Parathyroid adenoma (tissue), 2 donors: ENCODE measurements around the gene LRBA.

Source experiments
- H2AFZ ChIP-seq: fragments of 300-600 bp; sonication (generic); one replicate; pipeline ENCODE4 v1.7.0; 2017; ENCODE audit warnings: antibody characterized with exemption, mild to moderate bottlenecking
- H3K27ac ChIP-seq: fragments of 300-600 bp; sonication (generic); one replicate; pipeline ENCODE4 v1.7.0; 2017
- H3K27me3 ChIP-seq: fragments of 300-600 bp; sonication (generic); one replicate; pipeline ENCODE4 v1.7.0; 2017; ENCODE audit warnings: low read length; ENCODE audit not compliant: control insufficient read depth, insufficient read depth
- H3K36me3 ChIP-seq: fragments of 300-600 bp; sonication (generic); one replicate; pipeline ENCODE4 v1.7.0; 2017; ENCODE audit warnings: low read length; ENCODE audit not compliant: control insufficient read depth, insufficient read depth
- H3K4me1 ChIP-seq: fragments of 300-600 bp; sonication (generic); one replicate; pipeline ENCODE4 v1.7.0; 2017; ENCODE audit warnings: control low read depth
- H3K4me2 ChIP-seq: fragments of 300-600 bp; sonication (generic); one replicate; pipeline ENCODE4 v1.7.0; 2017; ENCODE audit warnings: low read length
- H3K4me3 ChIP-seq: fragments of 300-600 bp; sonication (generic); one replicate; pipeline ENCODE4 v1.7.0; 2017; ENCODE audit warnings: low read depth, low read length
- H3K79me2 ChIP-seq: fragments of 300-600 bp; sonication (generic); one replicate; pipeline ENCODE4 v1.7.0; 2017; ENCODE audit warnings: control low read depth
- H3K9ac ChIP-seq: fragments of 300-600 bp; sonication (generic); one replicate; pipeline ENCODE4 v1.7.0; 2017; ENCODE audit warnings: mild to moderate bottlenecking
- H3K9me3 ChIP-seq: fragments of 300-600 bp; sonication (generic); one replicate; pipeline ENCODE4 v1.7.0; 2017; ENCODE audit warnings: low read length; ENCODE audit not compliant: control insufficient read depth
- TF ChIP-seq, protein P1 (sequence below): fragments of 300-600 bp; sonication (generic); IDR thresholded peaks from one replicate; pipeline ENCODE4 v1.7.0; 2017; ENCODE audit warnings: antibody characterized with exemption, mild to moderate bottlenecking
- donor health status: primary hyperparathyroidism.

The LRBA gene

DNA sequence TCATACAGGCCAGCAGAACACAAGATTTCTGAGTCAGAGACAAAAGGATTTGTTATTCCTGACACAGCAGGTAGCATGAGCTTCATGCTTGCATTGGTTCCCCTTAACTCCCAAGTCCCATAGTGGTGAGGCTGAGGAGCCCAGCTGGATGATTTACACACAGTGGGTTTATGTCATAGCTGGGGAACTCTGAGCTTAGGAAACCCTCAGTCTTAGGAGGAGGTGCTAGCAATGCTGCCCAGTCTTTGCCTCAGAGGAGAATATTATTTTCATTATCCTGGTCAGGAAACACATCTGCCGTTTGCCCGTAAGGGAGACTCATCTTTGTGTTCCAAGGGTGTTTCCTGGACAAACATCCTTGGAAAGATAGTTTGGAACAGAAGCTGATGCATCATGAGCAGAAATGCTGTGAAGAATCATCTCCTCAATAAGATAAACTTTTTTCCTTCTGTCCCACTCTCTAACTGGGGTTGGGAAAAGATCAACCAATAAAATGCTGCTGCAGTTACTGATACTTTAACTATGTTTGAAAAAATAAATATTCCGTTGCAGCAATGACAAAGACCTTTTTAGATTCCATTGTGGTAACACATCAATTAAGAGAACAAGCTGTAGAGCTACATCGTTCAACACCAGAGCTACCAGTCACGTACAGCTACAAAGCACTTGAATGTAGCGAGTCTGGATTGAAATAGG, 790.0 kb downstream of the LRBA start:
- Histone ChIP-seq H3K36me3 (no peaks in the 10 kb centered on the region), H3K27ac (no peak overlapping the region), H3K9me3 (no peaks in the 10 kb centered on the region), H3K4me3 (no peak overlapping the region), H3K4me2 (no peak overlapping the region), H3K4me1 (no peaks in the 10 kb centered on the region), H3K9ac (no peak overlapping the region), H2AFZ (no peak overlapping the region), H3K27me3 (no peaks in the 10 kb centered on the region), H3K79me2 (no peaks in the 10 kb centered on the region)
- TF ChIP-seq, protein P1, sequence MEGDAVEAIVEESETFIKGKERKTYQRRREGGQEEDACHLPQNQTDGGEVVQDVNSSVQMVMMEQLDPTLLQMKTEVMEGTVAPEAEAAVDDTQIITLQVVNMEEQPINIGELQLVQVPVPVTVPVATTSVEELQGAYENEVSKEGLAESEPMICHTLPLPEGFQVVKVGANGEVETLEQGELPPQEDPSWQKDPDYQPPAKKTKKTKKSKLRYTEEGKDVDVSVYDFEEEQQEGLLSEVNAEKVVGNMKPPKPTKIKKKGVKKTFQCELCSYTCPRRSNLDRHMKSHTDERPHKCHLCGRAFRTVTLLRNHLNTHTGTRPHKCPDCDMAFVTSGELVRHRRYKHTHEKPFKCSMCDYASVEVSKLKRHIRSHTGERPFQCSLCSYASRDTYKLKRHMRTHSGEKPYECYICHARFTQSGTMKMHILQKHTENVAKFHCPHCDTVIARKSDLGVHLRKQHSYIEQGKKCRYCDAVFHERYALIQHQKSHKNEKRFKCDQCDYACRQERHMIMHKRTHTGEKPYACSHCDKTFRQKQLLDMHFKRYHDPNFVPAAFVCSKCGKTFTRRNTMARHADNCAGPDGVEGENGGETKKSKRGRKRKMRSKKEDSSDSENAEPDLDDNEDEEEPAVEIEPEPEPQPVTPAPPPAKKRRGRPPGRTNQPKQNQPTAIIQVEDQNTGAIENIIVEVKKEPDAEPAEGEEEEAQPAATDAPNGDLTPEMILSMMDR, result no peak

DNA sequence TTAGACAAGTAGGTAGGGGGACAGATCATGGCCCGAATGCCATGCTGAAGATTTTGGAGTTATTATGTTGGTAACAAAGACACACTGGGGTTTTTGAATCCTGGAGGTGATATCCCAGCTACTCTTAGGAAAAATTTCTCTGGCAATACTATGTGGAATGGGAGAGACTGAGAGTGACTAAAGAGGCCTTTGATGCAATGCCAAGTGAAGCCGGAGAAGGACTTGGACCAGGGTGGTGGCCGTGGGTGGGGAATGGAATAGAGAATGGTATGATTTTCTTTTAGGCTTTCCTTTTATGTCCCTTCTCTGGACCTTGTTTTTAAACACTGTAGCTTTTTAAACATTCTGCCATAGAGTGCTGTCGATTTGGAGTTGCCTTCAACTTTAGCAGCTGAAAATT, 795.2 kb downstream of the LRBA start:
- no peak overlapping the region for H3K9ac ChIP-seq
- no peaks in the 10 kb centered on the region for H3K27me3 ChIP-seq
- no peak overlapping the region for H3K4me3 ChIP-seq
- H3K27ac ChIP-seq, result no peak overlapping the region
- TF ChIP-seq, protein P1, result no peak
- H3K9me3 ChIP-seq, result no peaks in the 10 kb centered on the region
- H2AFZ ChIP-seq, result no peak overlapping the region
- H3K36me3 ChIP-seq, result no peaks in the 10 kb centered on the region
- H3K4me1 ChIP-seq, result no peaks in the 10 kb centered on the region
- H3K79me2 ChIP-seq, result no peaks in the 10 kb centered on the region
- no peak overlapping the region for H3K4me2 ChIP-seq

DNA sequence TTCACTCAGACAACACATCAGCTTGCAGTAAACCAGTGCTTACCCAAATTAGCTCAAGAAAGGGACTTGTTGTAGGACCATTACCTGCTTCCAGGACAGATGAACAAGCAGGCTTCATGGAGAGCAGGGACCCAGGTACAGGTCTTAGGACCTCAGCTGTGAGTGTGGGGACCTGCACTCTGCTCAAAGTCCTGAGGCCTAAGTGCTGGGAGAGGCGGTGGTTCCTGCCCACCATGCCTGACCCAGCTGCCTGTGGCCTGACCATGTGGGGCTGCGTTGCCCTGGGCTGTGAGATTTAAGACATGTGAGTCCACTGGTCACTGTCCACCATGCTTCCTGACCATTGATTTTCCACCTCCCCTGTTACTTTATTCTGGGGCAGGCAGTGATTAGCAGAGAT, 796.6 kb downstream of the LRBA start:
- Histone ChIP-seq H2AFZ (no peak overlapping the region), H3K4me1 (no peaks in the 10 kb centered on the region), H3K27me3 (no peaks in the 10 kb centered on the region), H3K79me2 (no peaks in the 10 kb centered on the region), H3K27ac (no peak overlapping the region), H3K9ac (no peak overlapping the region), H3K9me3 (no peaks in the 10 kb centered on the region), H3K4me3 (no peak overlapping the region), H3K36me3 (no peaks in the 10 kb centered on the region), H3K4me2 (no peak overlapping the region)
- TF ChIP-seq, protein P1, result no peak

DNA sequence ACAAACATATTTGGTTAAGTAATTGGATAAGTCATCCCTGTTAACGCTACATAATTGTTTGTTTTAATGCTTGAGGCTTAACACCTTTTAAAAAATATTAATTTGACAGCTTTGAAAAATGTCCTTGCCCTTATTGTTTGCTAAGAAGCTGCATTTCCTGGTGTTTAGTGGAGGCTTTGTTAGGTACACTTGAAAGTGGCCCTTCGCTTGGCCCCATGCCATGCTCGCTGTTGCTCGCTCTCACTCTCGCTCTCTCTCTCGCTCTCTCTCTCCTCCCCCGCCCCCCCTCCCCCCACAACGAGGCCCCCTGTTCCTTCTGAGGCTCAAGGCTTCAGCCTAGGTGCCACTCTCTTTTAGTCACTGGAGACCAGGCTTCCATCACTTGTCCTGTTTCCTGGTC, 797.3 kb downstream of the LRBA start:
- TF ChIP-seq, protein P1, result no peak
- Histone ChIP-seq H3K79me2 (no peaks in the 10 kb centered on the region), H3K9ac (no peak overlapping the region), H3K27ac (no peak overlapping the region), H3K4me3 (no peak overlapping the region), H3K4me2 (no peak overlapping the region), H2AFZ (no peak overlapping the region), H3K36me3 (no peaks in the 10 kb centered on the region), H3K27me3 (no peaks in the 10 kb centered on the region), H3K4me1 (no peaks in the 10 kb centered on the region), H3K9me3 (no peaks in the 10 kb centered on the region)

DNA sequence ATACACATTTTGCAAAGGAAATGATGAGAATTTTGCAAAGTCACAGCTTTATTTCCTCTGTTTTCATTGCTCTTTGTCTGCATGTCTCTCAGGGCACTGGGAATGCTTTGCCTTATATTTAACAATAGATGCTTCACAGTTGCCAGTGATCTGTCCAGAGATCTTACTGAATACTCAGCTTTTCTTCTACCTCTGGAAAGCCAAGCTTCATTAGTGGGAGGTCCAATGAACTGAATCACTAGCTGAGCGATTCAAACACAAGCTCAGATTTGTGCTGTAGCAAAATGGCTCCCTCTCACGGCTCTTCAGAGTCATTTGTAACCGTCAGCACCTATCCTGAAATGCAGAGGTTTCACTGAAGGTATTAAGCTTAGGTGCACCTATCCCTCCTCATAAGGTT, 797.9 kb downstream of the LRBA start:
- TF ChIP-seq, protein P1, result peak; percentile 17
- Histone ChIP-seq H3K4me1 (no peaks in the 10 kb centered on the region), H2AFZ (no peak overlapping the region), H3K79me2 (no peaks in the 10 kb centered on the region), H3K36me3 (no peaks in the 10 kb centered on the region), H3K27ac (no peak overlapping the region), H3K4me2 (no peak overlapping the region), H3K9ac (no peak overlapping the region), H3K4me3 (no peak overlapping the region), H3K27me3 (no peaks in the 10 kb centered on the region), H3K9me3 (no peaks in the 10 kb centered on the region)
